GM12864 (cell line): ENCODE data around the gene MYLK.

Experiments used
- DNase-seq: peaks from one replicate; pipeline ENCODE4 v3.0.0-alpha.2; 2011; ENCODE audit warnings: low read depth
- H3K4me3 ChIP-seq: 2 replicates; pipeline ENCODE4 v1.5.1; 2011; ENCODE audit warnings: mild to moderate bottlenecking, low read depth, low read length, control low read depth
- CTCF ChIP-seq: IDR thresholded peaks from 2 replicates; pipeline ENCODE4 v1.5.1; 2011; ENCODE audit warnings: low read depth, mild to moderate bottlenecking, moderate library complexity, low read length, control low read depth, inconsistent platforms; ENCODE audit errors: missing control alignments

MYLK gene

GRCh38 chr3:123732447-123732846 is 151.7 kb downstream of the MYLK start:
- H3K4me3 ChIP-seq: no peak overlapping the region
- no peak for TF ChIP-seq CTCF
- DNase-seq: no peak

- no peak for TF ChIP-seq CTCF
- no peak for DNase-seq
- no peak overlapping the region for H3K4me3 ChIP-seq
Observed at GRCh38 chr3:123730829-123731228, 153.3 kb downstream of the MYLK start.

GRCh38 chr3:123728991-123729390 is 155.1 kb downstream of the MYLK start:
- TF ChIP-seq CTCF: no peak
- DNase-seq: no peak
- no peak overlapping the region for H3K4me3 ChIP-seq

- DNase-seq: no peak
- H3K4me3 ChIP-seq: no peak overlapping the region
- no peak for TF ChIP-seq CTCF
Observed at GRCh38 chr3:123728014-123728413, 156.1 kb downstream of the MYLK start.

- DNase-seq: no peak
- H3K4me3 ChIP-seq: no peak overlapping the region
- TF ChIP-seq CTCF: no peak
Observed at GRCh38 chr3:123725652-123726400, 158.3 kb downstream of the MYLK start.

- H3K4me3 ChIP-seq: no peak overlapping the region
- no peak for DNase-seq
- no peak for TF ChIP-seq CTCF
Observed at GRCh38 chr3:123724306-123724705, 159.8 kb downstream of the MYLK start.
